Neural cell (in vitro differentiated cells): ENCODE results near the gene DIAPH2. TPM values are rescaled to one million over a fixed set of nuclear protein-coding genes. Genes with fewer than 3 reads are reported as not detected.

Experiments
- H2AFZ ChIP-seq: fragments of 200-600, 300-800 bp; sonication (generic), shearing (Covaris generic); 2 replicates; pipeline ENCODE4 v1.6.0; 2014; ENCODE audit warnings: low read depth, mild to moderate bottlenecking, antibody characterized with exemption, low read length, moderate library complexity
- H3F3A ChIP-seq: fragments of 200-600 bp; shearing (Covaris generic); 2 replicates; pipeline ENCODE4 v1.6.1; 2016; ENCODE audit warnings: mild to moderate bottlenecking, moderate library complexity, mixed read lengths, antibody characterized with exemption, low read length; ENCODE audit not compliant: insufficient read depth, poor library complexity, severe bottlenecking
- H3K27ac ChIP-seq: fragments of 200-600, 300-800 bp; sonication (generic), shearing (Covaris generic); 2 replicates; pipeline ENCODE4 v1.5.1; 2014; ENCODE audit warnings: mild to moderate bottlenecking, low read length, moderate library complexity
- H3K27me3 ChIP-seq: fragments of 300-800, 200-600 bp; sonication (generic), shearing (Covaris generic); 2 replicates; pipeline ENCODE4 v1.6.0; 2014; ENCODE audit warnings: mild to moderate bottlenecking, low read depth, low read length, moderate library complexity; ENCODE audit not compliant: insufficient read depth
- H3K36me3 ChIP-seq: fragments of 300-800, 200-600 bp; sonication (generic), shearing (Covaris generic); 2 replicates; pipeline ENCODE4 v1.5.1; 2014; ENCODE audit warnings: mild to moderate bottlenecking, antibody characterized with exemption, low read length, moderate library complexity; ENCODE audit not compliant: insufficient read depth
- H3K4me2 ChIP-seq: fragments of 300-800, 200-600 bp; sonication (generic), shearing (Covaris generic); 2 replicates; pipeline ENCODE4 v1.6.0; 2014; ENCODE audit warnings: mild to moderate bottlenecking, low read length
- H3K4me3 ChIP-seq: fragments of 300-800, 200-600 bp; sonication (generic), shearing (Covaris generic); 2 replicates; pipeline ENCODE4 v1.5.1; 2014; ENCODE audit warnings: mild to moderate bottlenecking, low read length, moderate library complexity
- H3K79me2 ChIP-seq: fragments of 200-600 bp; shearing (Covaris generic); replicated peaks from 2 replicates; pipeline ENCODE4 v1.6.0; 2014; ENCODE audit warnings: mild to moderate bottlenecking, low read length, moderate library complexity; ENCODE audit not compliant: insufficient read depth
- H3K9ac ChIP-seq: fragments of 300-800, 200-600 bp; sonication (generic), shearing (Covaris generic); 2 replicates; pipeline ENCODE4 v1.6.1; 2016; ENCODE audit warnings: mild to moderate bottlenecking, low read length, mixed read lengths
- H3K9me2 ChIP-seq: fragments of 200-600 bp; shearing (Covaris generic); 2 replicates; pipeline ENCODE4 v1.6.1; 2016; ENCODE audit warnings: mild to moderate bottlenecking, low read length, mixed read lengths; ENCODE audit not compliant: insufficient read depth
- H3K9me3 ChIP-seq: fragments of 200-600, 300-800 bp; sonication (generic), shearing (Covaris generic); 2 replicates; pipeline ENCODE4 v1.6.1; 2016; ENCODE audit warnings: mild to moderate bottlenecking, mixed run types, low read length, moderate library complexity, mixed read lengths
- H4K20me1 ChIP-seq: fragments of 200-600 bp; shearing (Covaris generic); 2 replicates; pipeline ENCODE4 v1.6.1; 2016; ENCODE audit warnings: mild to moderate bottlenecking, mixed run types; ENCODE audit not compliant: insufficient read depth
- EP300 ChIP-seq: fragments of 450-650 bp; conservative IDR thresholded peaks from 2 replicates; pipeline ENCODE4 v1.6.1; 2014; ENCODE audit warnings: antibody characterized with exemption, mild to moderate bottlenecking, moderate library complexity; ENCODE audit not compliant: poor library complexity, severe bottlenecking
- EZH2 ChIP-seq: fragments of 200-600, 300-800 bp; shearing (Covaris generic), sonication (generic); IDR thresholded peaks from 2 replicates; pipeline ENCODE4 v1.6.1; 2014; ENCODE audit warnings: antibody characterized with exemption, low read length, borderline replicate concordance, mild to moderate bottlenecking; ENCODE audit not compliant: insufficient read depth, poor library complexity, severe bottlenecking
- MXI1 ChIP-seq: fragments of 450-650 bp; conservative IDR thresholded peaks from 2 replicates; pipeline ENCODE4 v1.6.1; 2014; ENCODE audit warnings: antibody characterized with exemption, mild to moderate bottlenecking; ENCODE audit not compliant: poor library complexity, severe bottlenecking
- POLR2AphosphoS5 ChIP-seq: IDR thresholded peaks from 2 replicates; pipeline ENCODE4 v1.6.1; 2012
- RAD21 ChIP-seq: fragments of 450-650 bp; conservative IDR thresholded peaks from 2 replicates; pipeline ENCODE4 v1.6.1; 2014; ENCODE audit warnings: antibody characterized with exemption, mild to moderate bottlenecking, moderate library complexity
- SMC3 ChIP-seq: fragments of 450-650 bp; conservative IDR thresholded peaks from 2 replicates; pipeline ENCODE4 v1.6.1; 2014; ENCODE audit warnings: antibody characterized with exemption, mild to moderate bottlenecking, moderate library complexity; ENCODE audit not compliant: poor library complexity
- TAF1 ChIP-seq: IDR thresholded peaks from 2 replicates; pipeline ENCODE4 v1.6.1; 2012; ENCODE audit warnings: low read depth
- polyA plus RNA-seq: library from polyadenylated mRNA; depleted of rRNA; stranded (reverse); fragments of >200 nt; gene quantifications from 2 replicates; pipeline ENCODE4 v1.2.3, GENCODE V29; 2014
- TF ChIP-seq, protein P1 (sequence below): fragments of 450-650 bp; IDR thresholded peaks from 2 replicates; pipeline ENCODE4 v1.5.1; 2014; ENCODE audit warnings: antibody characterized with exemption, mild to moderate bottlenecking, moderate library complexity; ENCODE audit not compliant: poor library complexity, severe bottlenecking
- TF ChIP-seq, protein P2 (sequence below): IDR thresholded peaks from 2 replicates; pipeline ENCODE4 v1.6.1; 2012; ENCODE audit warnings: borderline replicate concordance

Gene DIAPH2
- polyA plus RNA-seq, 1 donor from 2014 or later = 0.07 TPM

DNA sequence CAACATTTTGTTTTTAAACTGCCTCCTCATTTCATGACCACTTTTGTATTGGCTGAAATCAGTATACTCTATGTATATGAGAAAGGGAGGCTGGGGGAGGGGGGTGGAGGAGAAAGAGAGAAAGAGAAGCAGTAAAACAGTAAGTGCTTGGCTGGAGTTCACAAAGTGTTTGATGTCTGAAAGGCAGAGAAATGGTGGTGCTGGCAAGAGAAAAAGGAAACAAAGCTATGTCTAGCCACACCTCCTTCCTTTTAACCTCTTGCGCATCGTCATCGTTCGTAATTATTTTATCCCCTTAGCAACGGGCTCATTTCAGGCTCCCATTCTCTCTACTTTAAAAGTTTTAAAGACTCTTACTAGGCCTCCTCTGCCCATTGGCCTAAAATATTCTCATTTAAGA, 224.6 kb downstream of the DIAPH2 start:
- Histone ChIP-seq H4K20me1 (no peaks in the 10 kb centered on the region), H3K79me2 (no peaks in the 10 kb centered on the region), H3K4me3 (no peak overlapping the region), H2AFZ (no peak overlapping the region), H3F3A (no peaks in the 10 kb centered on the region), H3K9me2 (no peaks in the 10 kb centered on the region), H3K9me3 (no peaks in the 10 kb centered on the region), H3K27ac (no peak overlapping the region), H3K4me2 (no peak overlapping the region), H3K36me3 (no peaks in the 10 kb centered on the region), H3K27me3 (no peaks in the 10 kb centered on the region), H3K9ac (no peak overlapping the region)
- TF ChIP-seq SMC3 = no peak
- no peak for TF ChIP-seq EZH2
- TF ChIP-seq MXI1 = no peak
- no peak for TF ChIP-seq RAD21
- no peak for TF ChIP-seq TAF1
- TF ChIP-seq POLR2AphosphoS5 = no peak
- TF ChIP-seq, protein P1, sequence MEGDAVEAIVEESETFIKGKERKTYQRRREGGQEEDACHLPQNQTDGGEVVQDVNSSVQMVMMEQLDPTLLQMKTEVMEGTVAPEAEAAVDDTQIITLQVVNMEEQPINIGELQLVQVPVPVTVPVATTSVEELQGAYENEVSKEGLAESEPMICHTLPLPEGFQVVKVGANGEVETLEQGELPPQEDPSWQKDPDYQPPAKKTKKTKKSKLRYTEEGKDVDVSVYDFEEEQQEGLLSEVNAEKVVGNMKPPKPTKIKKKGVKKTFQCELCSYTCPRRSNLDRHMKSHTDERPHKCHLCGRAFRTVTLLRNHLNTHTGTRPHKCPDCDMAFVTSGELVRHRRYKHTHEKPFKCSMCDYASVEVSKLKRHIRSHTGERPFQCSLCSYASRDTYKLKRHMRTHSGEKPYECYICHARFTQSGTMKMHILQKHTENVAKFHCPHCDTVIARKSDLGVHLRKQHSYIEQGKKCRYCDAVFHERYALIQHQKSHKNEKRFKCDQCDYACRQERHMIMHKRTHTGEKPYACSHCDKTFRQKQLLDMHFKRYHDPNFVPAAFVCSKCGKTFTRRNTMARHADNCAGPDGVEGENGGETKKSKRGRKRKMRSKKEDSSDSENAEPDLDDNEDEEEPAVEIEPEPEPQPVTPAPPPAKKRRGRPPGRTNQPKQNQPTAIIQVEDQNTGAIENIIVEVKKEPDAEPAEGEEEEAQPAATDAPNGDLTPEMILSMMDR = no peak
- TF ChIP-seq, protein P2, sequence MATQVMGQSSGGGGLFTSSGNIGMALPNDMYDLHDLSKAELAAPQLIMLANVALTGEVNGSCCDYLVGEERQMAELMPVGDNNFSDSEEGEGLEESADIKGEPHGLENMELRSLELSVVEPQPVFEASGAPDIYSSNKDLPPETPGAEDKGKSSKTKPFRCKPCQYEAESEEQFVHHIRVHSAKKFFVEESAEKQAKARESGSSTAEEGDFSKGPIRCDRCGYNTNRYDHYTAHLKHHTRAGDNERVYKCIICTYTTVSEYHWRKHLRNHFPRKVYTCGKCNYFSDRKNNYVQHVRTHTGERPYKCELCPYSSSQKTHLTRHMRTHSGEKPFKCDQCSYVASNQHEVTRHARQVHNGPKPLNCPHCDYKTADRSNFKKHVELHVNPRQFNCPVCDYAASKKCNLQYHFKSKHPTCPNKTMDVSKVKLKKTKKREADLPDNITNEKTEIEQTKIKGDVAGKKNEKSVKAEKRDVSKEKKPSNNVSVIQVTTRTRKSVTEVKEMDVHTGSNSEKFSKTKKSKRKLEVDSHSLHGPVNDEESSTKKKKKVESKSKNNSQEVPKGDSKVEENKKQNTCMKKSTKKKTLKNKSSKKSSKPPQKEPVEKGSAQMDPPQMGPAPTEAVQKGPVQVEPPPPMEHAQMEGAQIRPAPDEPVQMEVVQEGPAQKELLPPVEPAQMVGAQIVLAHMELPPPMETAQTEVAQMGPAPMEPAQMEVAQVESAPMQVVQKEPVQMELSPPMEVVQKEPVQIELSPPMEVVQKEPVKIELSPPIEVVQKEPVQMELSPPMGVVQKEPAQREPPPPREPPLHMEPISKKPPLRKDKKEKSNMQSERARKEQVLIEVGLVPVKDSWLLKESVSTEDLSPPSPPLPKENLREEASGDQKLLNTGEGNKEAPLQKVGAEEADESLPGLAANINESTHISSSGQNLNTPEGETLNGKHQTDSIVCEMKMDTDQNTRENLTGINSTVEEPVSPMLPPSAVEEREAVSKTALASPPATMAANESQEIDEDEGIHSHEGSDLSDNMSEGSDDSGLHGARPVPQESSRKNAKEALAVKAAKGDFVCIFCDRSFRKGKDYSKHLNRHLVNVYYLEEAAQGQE = no peak
- TF ChIP-seq EP300 = no peak

DNA sequence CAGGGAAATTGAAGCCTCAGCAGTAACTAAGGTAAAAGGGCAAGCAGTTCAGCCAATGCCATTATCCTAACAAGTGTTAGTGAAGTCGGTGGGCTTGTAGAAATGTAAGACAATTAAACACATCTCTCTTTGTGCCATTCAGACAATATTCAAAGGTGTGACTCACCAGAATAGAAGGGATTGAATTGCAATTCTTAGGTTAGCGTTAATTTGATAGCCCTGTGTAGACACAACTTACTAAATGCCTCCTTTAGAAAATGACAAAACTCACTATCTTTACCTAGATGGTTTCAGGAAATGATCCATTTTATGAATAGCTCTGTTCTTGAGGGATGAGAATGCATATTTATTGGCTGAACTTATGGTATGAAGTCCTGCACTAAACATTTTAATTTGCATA, 234.2 kb downstream of the DIAPH2 start:
- Histone ChIP-seq H3K4me3 (no peak overlapping the region), H3K79me2 (no peaks in the 10 kb centered on the region), H4K20me1 (no peaks in the 10 kb centered on the region), H3K27ac (no peak overlapping the region), H3K9me2 (no peaks in the 10 kb centered on the region), H3F3A (no peaks in the 10 kb centered on the region), H3K4me2 (no peak overlapping the region), H3K36me3 (no peaks in the 10 kb centered on the region), H3K9me3 (no peaks in the 10 kb centered on the region), H3K27me3 (no peaks in the 10 kb centered on the region), H2AFZ (no peak overlapping the region), H3K9ac (no peak overlapping the region)
- TF ChIP-seq TAF1 (no peak), EZH2 (no peak), SMC3 (no peak), POLR2AphosphoS5 (no peak), MXI1 (no peak), EP300 (no peak), RAD21 (no peak)
- TF ChIP-seq, protein P2 = no peak
- TF ChIP-seq, protein P1 = no peak
